Measurements from ENCODE around the gene SGMS1.

- TF ChIP-seq POLR2A (IDR thresholded peaks at IDR 0.05; ENCODE audit: low read length) (no peak), GATA1 (IDR thresholded peaks at IDR 0.05; ENCODE audit: low read depth, low read length) (no peak)
Observed at GRCh38 chr10:50512743-50513416, 110.9 kb downstream of the SGMS1 start.
